ENCODE measurements around the gene CALN1.

The CALN1 gene

DNA sequence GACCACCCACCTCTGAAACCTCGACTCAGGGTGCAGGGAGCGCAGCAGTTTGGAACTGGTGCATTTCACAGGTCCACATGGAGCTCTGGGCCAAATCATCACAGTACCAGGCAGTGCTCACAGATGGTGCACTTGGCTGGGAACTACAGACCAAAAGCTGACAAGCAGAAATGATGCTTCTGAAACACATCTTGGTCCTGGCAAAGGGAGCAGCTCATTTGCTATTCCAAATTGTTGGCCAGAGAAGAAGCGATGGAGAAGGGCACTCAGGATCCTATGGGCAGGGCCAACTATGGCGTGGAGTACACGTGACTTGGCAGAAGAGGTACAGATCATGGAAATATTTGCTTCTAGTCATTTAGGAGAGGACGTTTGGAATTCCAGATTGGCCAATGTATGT is 383.9 kb downstream of the CALN1 start:
- no peak for DNase-seq

DNA sequence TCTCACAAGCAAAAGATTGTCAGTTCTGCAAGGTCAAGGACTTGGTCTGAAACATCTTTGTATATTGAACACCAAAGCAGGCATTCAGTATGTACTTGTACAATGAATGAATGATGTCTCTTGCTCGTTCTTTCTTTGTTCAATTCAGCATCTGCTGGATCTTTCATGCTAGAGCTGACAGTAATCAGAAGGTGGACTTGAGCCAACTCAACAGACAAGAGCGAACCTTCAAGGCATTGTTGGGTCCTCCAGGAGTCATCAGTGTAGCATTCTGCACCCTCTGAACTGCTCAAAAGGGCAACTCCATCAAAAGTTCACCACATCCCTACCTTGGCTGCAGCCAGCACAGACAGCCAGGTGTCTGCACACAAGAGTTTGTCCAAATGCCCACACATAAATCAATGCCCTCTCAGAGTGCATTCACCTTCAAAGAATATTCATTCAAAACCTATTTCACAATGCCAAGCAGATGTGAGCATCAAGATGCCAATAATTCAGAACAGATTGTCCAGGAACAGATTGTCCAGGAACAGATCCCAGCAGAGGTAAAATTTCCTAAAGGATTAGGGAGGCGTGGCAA is 386.7 kb downstream of the CALN1 start:
- DNase-seq: no peak

DNA sequence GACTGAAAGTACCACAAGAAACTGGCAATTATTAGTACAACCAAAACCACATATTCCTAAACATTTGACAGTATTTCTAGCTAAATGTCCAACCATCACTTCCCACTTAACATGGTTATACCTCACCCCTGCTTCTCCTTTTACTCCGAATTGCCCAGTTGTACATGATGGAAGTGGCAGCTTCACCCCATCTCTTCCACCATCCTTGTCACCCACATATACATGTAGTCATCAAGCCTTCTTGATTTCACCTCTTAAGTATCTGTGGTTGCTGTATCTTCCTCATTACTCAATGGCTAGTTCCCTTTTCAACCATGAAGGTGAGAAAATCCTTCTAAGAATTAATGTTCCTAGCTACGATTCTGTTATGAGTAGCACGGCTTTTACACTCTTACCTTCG is 388.2 kb downstream of the CALN1 start:
- DNase-seq: no peak

DNA sequence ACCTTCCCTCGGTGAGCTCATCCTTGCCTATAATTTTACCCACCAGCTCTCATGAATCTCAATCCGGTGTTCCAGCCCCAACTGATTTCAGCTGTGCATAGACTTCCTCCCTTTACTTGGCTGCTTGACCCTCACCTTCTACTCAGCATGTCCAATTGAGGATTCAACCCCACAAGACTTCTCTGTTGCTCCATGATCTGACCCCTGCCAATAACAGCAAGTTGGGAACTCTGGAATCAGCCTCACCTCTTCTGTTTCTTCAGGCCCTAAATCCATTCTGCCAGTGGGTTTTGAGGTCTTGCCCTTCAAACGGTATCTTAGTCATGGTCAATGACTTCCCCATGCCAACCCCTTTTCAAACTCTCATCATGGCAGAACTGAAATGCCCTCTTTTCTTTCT is 390.4 kb downstream of the CALN1 start:
- DNase-seq: no peak

DNA sequence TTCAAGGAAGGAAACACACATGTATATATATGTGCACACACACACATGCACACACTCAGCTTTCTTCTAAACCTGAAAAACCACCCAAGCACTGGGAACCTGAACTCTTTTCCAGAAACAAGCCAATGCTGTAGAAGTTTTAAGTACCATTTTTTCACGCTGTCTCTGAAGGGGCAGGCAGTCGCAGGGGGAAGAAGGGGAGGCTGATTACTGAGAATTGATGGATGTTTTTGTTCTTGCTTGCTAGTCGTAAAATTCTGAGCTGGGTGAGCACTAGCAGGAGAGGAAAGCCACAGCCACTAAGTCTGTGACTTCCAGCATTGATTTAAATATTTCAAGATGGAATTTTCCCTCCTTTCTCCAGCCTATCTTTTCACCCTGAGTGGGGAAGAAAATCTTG is 391.8 kb downstream of the CALN1 start:
- no peak for DNase-seq

DNA sequence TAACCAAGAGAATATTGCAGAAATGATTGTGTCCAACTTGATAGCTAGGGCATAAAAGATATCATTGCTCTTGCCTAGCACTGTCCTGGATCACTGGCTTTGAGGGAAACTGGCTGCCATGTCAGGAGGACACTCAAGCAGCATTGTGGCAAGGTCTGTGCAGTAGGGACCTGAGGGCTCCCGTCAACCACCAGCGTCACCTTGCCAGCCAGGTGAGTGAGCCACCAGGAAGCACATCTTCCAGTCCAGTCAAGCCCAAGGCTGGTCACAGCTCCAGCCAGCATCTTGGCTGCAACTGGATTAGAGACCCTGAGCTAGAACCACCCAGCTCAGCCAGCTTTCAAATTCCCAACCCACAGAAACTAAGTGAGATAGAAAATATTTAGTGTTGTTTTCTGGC is 392.7 kb downstream of the CALN1 start:
- DNase-seq: no peak

- no peak for DNase-seq
Measured at GRCh38 chr7:72017756-72018155, 394.4 kb downstream of the CALN1 start.

DNA sequence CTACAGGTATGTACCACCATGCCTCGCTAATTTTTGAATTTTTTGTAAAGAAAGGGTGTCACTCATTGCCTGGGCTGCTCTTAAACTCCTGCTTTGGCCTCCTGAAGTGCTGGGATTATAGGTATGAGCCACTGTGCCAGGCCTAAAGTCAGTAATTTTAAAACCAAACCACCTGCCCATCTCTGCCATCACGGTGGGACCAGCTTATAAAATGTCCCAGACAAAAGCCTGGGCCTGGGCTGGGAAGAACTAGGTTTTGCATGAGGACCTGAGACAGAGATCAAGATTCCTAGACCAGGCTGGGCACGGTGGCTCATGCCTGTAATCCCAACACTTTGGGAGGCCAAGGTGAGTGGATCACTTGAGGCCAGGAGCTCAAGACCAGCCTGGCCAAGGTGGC is 395.6 kb downstream of the CALN1 start:
- DNase-seq: no peak

GRCh38 chr7:72015136-72015535 is 397.0 kb downstream of the CALN1 start:
- DNase-seq: no peak

- DNase-seq: no peak
Measured at GRCh38 chr7:72007018-72007417, 405.1 kb downstream of the CALN1 start.

DNA sequence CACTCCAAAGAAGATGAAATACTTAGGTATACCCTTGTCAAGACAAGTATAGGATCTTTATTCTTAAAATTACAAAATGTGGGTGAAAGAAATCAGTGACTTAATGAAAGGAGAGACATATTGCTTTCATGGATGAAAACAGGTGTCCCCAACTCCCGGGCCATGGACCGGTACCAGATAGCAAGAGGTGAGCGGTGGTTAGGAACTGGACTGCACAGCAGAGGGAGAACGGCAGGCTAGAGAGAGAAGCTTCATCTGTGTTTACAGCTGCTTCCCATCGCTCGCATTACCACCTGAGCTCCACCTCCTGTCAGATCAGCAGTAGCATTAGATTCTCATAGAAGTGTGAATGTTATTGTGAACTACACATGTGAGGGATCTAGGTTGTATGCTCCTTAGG is 408.9 kb downstream of the CALN1 start:
- no peak for DNase-seq

DNA sequence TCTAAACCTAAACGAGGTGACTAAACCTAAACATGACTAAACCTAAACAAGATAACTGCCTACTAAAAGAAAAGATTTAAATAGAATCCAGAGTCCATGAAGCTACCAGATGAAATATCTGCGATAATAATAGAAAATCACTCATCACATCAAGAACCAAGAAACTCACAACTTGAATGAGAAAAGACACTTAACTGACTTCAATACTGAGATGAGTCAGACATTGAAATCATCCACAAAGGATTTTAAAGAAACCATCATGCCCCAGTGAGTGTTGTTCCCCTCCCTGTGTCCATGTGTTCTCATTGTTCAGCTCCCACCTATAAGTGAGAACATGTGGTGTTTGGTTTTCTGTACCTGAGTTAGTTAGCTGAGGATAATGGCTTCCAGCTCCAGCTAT is 416.0 kb downstream of the CALN1 start:
- no peak for DNase-seq

- no peak for DNase-seq
Measured at GRCh38 chr7:71995111-71995510, 417.0 kb downstream of the CALN1 start.

DNA sequence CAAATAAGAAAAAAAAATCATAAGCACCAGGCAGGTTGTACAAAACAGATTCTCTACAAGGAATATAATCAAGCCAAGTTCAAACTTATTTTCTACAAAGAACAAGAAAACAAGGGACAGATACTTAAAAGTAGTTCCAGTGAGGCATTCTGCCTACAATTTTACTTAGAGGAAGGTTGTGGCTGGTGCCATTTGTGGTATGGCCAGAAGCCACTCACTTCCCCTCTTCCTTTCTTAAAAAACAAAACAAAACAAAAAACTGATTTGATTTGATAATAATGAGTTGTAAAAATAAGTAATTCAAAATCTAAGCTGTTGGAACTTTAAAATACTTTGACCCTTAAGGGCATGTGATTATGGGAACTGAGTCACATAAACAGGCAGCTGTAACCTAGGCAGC is 420.6 kb downstream of the CALN1 start:
- no peak for DNase-seq

- no peak for DNase-seq
Measured at GRCh38 chr7:71990138-71990462, 422.0 kb downstream of the CALN1 start.

DNA sequence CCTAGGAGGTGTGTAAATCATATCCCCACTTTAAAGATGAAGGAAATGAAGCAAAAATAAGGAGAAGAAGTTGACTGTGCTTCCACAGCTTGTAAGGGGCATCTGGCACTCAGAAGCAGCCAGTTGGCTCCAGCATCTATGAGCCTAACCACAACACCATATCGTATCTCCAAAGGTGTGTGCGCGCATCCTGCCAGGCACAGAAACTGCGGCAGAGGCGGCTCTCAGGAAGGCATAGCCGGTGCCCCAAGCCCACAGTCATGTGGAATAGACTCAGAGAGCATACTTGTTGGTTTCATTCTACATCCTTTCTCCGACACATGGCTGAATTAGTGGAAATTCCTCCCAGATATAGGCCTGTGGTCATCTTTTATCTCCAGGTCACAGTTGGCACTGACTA is 423.9 kb downstream of the CALN1 start:
- DNase-seq: no peak

- no peak for DNase-seq
Measured at GRCh38 chr7:71987200-71987767, 424.9 kb downstream of the CALN1 start.

- DNase-seq: no peak
Measured at GRCh38 chr7:71984348-71984747, 427.8 kb downstream of the CALN1 start.

DNA sequence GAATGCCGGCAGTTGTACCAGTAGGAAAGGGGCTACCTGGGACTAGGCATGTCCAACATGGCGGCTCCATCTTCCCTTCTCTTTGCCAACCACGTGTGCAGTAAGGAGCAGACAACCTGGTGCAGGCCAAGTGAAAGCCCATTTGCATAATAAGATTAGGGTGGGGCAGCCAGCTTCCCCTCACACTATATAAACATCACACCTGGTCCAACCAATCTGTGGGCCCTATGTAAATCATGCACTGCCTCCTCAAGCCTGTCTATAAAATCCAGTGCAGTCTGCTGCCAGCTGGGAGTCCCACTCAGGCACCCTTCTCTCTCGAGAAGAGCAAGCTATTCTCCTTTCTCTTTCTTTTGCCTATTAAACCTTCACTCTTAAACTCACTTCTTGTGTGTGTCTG is 429.3 kb downstream of the CALN1 start:
- DNase-seq: no peak

- DNase-seq: no peak
Measured at GRCh38 chr7:71976645-71977044, 435.5 kb downstream of the CALN1 start.

DNA sequence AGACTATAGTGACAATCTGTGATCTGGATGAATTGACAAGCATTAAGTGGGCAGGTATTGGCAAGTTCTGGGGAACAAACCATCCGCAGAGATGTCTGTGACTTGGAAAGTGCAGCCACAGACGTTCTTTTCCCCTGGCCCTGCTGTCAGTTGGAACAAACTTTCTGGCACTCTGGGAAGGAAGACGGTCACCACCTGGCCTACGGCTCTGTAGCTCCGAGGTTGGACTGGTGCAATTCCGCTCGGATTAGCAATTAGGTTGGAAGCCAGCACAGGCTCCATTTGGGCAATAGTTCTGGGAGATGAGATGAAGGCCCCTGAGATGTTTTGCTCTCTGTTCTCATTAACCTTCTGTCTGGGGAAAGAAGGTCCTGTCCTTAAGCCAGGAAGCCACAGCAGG is 437.5 kb downstream of the CALN1 start:
- DNase-seq: no peak

DNA sequence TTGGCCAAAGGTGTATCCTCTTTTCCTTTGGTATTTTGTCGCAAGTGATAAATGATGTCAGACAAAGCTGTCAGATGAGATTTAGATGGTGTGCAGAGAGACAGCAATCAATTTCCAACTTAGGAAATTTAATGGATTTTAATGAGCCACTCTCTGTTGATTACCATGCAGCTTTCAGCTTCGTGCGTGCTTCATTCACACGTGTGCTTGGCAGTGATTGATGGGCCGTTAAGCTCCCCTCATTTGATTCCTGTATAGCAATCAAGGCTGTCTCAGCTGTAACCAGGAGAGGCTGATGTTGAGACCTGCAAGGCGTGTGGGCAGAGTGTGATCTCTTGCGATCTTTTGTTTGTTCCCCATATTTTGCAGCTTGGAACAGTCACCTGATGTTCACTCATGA is 439.6 kb downstream of the CALN1 start:
- DNase-seq: no peak

- no peak for DNase-seq
Measured at GRCh38 chr7:71970725-71971124, 441.4 kb downstream of the CALN1 start.

DNA sequence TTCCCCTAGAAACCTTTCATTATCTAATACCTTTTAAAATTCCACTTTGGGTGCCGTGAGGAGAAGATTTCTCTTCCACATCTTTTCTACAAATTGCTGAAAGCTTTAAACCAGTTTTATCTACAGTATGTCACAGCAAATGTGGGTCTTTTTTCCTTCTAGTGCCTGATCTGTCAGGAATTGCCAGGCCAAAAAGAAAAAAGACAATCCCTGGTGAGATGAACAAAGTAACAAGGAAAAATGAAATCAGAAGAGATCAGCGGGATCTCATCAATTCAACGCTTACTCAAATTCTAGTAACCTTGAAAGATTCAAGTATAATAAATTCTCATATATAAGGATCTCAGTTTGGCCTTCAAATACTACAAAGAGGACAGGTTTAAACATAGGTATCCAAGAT is 449.5 kb downstream of the CALN1 start:
- DNase-seq: no peak

- DNase-seq: no peak
Measured at GRCh38 chr7:71961283-71961682, 450.9 kb downstream of the CALN1 start.

- no peak for DNase-seq
Measured at GRCh38 chr7:71942115-71942514, 470.0 kb downstream of the CALN1 start.

All from activated T-cell treated with anti-CD3 and anti-CD28 coated beads, Interleukin-2, amount 50 U/mL, for 1 hour (primary cell).